HL-60 (cell line): Measurements from ENCODE around the gene ADTRP.

Source experiments
- POLR2AphosphoS5 ChIP-seq: IDR thresholded peaks from 2 replicates; pipeline ENCODE4 v1.6.1; 2012; ENCODE audit warnings: low read depth
- TF ChIP-seq, protein P1 (sequence below): IDR thresholded peaks from one replicate; pipeline ENCODE4 v1.5.1; 2011; ENCODE audit warnings: low read length, control low read depth, inconsistent platforms; ENCODE audit not compliant: insufficient read depth

- TF ChIP-seq, protein P1, sequence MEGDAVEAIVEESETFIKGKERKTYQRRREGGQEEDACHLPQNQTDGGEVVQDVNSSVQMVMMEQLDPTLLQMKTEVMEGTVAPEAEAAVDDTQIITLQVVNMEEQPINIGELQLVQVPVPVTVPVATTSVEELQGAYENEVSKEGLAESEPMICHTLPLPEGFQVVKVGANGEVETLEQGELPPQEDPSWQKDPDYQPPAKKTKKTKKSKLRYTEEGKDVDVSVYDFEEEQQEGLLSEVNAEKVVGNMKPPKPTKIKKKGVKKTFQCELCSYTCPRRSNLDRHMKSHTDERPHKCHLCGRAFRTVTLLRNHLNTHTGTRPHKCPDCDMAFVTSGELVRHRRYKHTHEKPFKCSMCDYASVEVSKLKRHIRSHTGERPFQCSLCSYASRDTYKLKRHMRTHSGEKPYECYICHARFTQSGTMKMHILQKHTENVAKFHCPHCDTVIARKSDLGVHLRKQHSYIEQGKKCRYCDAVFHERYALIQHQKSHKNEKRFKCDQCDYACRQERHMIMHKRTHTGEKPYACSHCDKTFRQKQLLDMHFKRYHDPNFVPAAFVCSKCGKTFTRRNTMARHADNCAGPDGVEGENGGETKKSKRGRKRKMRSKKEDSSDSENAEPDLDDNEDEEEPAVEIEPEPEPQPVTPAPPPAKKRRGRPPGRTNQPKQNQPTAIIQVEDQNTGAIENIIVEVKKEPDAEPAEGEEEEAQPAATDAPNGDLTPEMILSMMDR: no peak
- no peak for TF ChIP-seq POLR2AphosphoS5
These were observed 48.2 kb upstream of the ADTRP start for GRCh38 chr6:11826779-11827178.
